Thoracic aorta (tissue), 2 donors: ENCODE results near the gene RARB. TPM values are rescaled to one million over a fixed set of nuclear protein-coding genes. Genes with fewer than 3 reads are reported as not detected.

Experiments used
- ATAC-seq: fragments of 150-250 bp; one replicate; pipeline ENCODE4 v1.8.0; 2017; ENCODE audit warnings: low read depth; ENCODE audit not compliant: insufficient number of reproducible peaks, low FRiP score
- DNase-seq: peaks from one replicate; pipeline ENCODE4 v3.0.0-alpha.2; 2020; ENCODE audit warnings: low spot score
- H3K27ac ChIP-seq, 2 donors: fragments of 200-600 bp; sonication (generic); 1 replicate in 1 of 2; 2 replicates in 1 of 2; pipeline ENCODE4 v1.5.1; 2016; ENCODE audit warnings: mild to moderate bottlenecking in 2 of 2, moderate library complexity in 2 of 2
- H3K27me3 ChIP-seq: fragments of 200-600 bp; sonication (generic); replicated peaks from 2 replicates; pipeline ENCODE4 v1.6.0; 2016; ENCODE audit warnings: mild to moderate bottlenecking; ENCODE audit not compliant: insufficient read depth
- H3K36me3 ChIP-seq: fragments of 200-600 bp; sonication (generic); one replicate; pipeline ENCODE4 v1.5.1; 2016
- H3K4me1 ChIP-seq, 2 donors: fragments of 200-600 bp; sonication (generic); 1 replicate in 1 of 2; 2 replicates in 1 of 2; pipeline versions ENCODE4 v1.5.1 to v1.6.0; 2016; ENCODE audit warnings: low read depth in 2 of 2, mild to moderate bottlenecking in 1 of 2; ENCODE audit not compliant: control insufficient read depth in 1 of 2
- H3K4me3 ChIP-seq: fragments of 200-600 bp; sonication (generic); 2 replicates; pipeline ENCODE4 v1.5.1; 2016; ENCODE audit warnings: mild to moderate bottlenecking
- H3K9me3 ChIP-seq: fragments of 200-600 bp; sonication (generic); 2 replicates; pipeline ENCODE4 v1.5.1; 2016
- total RNA-seq, 2 donors: library from RNA; depleted of rRNA; stranded (reverse); fragments of >200 nt; gene quantifications; one replicate each; pipeline versions ENCODE4 v1.1.0 to v1.2.3, GENCODE V29; 2016
- TF ChIP-seq, protein P1 (sequence below): fragments of 200-600 bp; sonication (generic); IDR thresholded peaks from one replicate; pipeline ENCODE4 v1.5.1; 2019; ENCODE audit warnings: antibody characterized with exemption

RARB gene
- total RNA-seq, 2 donors from 2014 or later: 3.8 to 12.3 TPM

DNA sequence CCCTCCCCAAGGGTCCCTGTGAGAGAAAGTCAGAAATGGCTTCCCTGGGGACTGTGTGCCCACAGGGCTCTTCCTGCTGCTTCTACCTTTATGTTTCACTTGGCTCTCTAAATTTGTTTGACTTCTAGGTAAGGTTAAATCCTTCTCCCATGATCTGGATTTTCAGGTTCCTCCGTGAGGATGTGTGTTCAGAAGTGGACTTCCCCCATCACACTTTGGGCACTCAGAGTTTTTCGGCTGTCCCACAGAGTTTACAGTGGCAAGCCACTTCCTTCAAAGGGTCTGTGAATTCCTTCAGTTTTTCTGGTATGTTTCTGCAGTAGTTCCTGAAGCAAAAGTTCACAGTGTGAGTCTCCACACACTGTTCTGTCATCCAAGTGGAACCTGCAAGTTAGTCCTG is 30.9 kb upstream of the RARB start:
- no peaks in the 10 kb centered on the region for H3K9me3 ChIP-seq
- H3K27ac ChIP-seq: no peak overlapping the region
- no peaks in the 10 kb centered on the region for H3K36me3 ChIP-seq
- H3K4me1 ChIP-seq: peaks cover 0 to 4% of the 10 kb centered on the region in 2 donors
- ATAC-seq: no peak
- no peak for DNase-seq
- H3K27me3 ChIP-seq: no peaks in the 10 kb centered on the region
- TF ChIP-seq, protein P1, sequence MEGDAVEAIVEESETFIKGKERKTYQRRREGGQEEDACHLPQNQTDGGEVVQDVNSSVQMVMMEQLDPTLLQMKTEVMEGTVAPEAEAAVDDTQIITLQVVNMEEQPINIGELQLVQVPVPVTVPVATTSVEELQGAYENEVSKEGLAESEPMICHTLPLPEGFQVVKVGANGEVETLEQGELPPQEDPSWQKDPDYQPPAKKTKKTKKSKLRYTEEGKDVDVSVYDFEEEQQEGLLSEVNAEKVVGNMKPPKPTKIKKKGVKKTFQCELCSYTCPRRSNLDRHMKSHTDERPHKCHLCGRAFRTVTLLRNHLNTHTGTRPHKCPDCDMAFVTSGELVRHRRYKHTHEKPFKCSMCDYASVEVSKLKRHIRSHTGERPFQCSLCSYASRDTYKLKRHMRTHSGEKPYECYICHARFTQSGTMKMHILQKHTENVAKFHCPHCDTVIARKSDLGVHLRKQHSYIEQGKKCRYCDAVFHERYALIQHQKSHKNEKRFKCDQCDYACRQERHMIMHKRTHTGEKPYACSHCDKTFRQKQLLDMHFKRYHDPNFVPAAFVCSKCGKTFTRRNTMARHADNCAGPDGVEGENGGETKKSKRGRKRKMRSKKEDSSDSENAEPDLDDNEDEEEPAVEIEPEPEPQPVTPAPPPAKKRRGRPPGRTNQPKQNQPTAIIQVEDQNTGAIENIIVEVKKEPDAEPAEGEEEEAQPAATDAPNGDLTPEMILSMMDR: no peak
- H3K4me3 ChIP-seq: no peak overlapping the region

DNA sequence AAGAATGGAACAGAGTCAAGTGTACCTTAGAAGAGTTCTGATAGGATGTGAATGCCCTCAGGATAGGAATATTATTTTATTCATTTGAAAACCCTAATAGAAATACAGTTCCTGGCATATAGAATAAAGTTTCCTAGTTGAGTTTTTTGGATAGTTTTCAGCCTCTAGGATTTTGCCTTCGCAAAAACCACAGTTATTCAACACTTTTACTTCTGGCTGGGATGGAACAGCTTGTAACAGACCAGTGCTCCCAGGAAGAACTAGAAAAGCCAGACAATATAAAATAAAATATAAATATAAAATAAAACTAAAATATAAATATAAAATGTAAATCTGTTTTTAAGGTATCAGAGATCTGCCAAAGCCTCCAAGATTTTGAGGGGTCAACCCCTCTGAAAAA is 27.5 kb upstream of the RARB start:
- Histone ChIP-seq H3K27me3 (no peaks in the 10 kb centered on the region), H3K27ac (no peak overlapping the region), H3K4me1 (peaks cover 0 to 4% of the 10 kb centered on the region in 2 donors), H3K9me3 (no peaks in the 10 kb centered on the region), H3K4me3 (no peak overlapping the region), H3K36me3 (no peaks in the 10 kb centered on the region)
- DNase-seq (no peak), ATAC-seq (no peak)
- TF ChIP-seq, protein P1: no peak

GRCh38 chr3:25403968-25404367 is 24.1 kb upstream of the RARB start:
- ATAC-seq: no peak
- H3K27me3 ChIP-seq: no peaks in the 10 kb centered on the region
- peaks cover 0 to 4% of the 10 kb centered on the region in 2 donors for H3K4me1 ChIP-seq
- H3K4me3 ChIP-seq: no peak overlapping the region
- no peak for DNase-seq
- H3K9me3 ChIP-seq: no peaks in the 10 kb centered on the region
- no peaks in the 10 kb centered on the region for H3K36me3 ChIP-seq
- no peak overlapping the region for H3K27ac ChIP-seq
- TF ChIP-seq, protein P1: no peak

DNA sequence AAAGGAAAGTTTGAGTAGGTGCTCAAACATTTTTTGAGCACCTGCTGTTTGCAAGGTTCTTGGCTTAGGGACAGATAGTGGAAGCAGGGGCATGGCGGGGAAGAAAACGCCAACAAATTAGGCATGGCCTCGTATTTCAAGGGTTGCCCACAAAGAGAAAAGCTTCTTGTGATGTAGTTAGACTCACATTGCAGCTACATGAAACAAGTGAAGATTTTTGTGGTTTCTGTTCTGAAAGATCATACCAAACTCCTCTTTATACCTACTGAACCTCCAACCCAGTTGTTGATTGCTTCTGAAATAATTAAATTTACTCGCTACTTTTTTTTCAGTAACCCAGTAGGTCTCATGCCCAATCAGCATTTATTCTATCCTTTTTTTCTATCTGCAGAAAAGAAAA is 23.5 kb upstream of the RARB start:
- no peak for ATAC-seq
- Histone ChIP-seq H3K4me1 (peaks cover 0 to 4% of the 10 kb centered on the region in 2 donors), H3K36me3 (no peaks in the 10 kb centered on the region), H3K27me3 (no peaks in the 10 kb centered on the region), H3K27ac (no peak overlapping the region), H3K9me3 (no peaks in the 10 kb centered on the region), H3K4me3 (no peak overlapping the region)
- DNase-seq: no peak
- TF ChIP-seq, protein P1: no peak

- no peaks in the 10 kb centered on the region for H3K27me3 ChIP-seq
- no peaks in the 10 kb centered on the region for H3K9me3 ChIP-seq
- DNase-seq (no peak), ATAC-seq (no peak)
- H3K4me3 ChIP-seq: no peak overlapping the region
- H3K27ac ChIP-seq: no peak overlapping the region
- TF ChIP-seq, protein P1: no peak
- H3K4me1 ChIP-seq: peaks cover 0 to 4% of the 10 kb centered on the region in 2 donors
- H3K36me3 ChIP-seq: no peaks in the 10 kb centered on the region
Measured at GRCh38 chr3:25405335-25405734, 22.7 kb upstream of the RARB start.
